ENCODE measurements around the gene GZMM. TPM values are rescaled to one million over a fixed set of nuclear protein-coding genes. Genes with fewer than 3 reads are reported as not detected.

Gene GZMM
- total and polyA plus RNA-seq, 2 of the 13 experiments (the other 11 are each of a cell fraction or from before 2014, with no cell fraction given), result 0.07 TPM; not detected in 1

DNA sequence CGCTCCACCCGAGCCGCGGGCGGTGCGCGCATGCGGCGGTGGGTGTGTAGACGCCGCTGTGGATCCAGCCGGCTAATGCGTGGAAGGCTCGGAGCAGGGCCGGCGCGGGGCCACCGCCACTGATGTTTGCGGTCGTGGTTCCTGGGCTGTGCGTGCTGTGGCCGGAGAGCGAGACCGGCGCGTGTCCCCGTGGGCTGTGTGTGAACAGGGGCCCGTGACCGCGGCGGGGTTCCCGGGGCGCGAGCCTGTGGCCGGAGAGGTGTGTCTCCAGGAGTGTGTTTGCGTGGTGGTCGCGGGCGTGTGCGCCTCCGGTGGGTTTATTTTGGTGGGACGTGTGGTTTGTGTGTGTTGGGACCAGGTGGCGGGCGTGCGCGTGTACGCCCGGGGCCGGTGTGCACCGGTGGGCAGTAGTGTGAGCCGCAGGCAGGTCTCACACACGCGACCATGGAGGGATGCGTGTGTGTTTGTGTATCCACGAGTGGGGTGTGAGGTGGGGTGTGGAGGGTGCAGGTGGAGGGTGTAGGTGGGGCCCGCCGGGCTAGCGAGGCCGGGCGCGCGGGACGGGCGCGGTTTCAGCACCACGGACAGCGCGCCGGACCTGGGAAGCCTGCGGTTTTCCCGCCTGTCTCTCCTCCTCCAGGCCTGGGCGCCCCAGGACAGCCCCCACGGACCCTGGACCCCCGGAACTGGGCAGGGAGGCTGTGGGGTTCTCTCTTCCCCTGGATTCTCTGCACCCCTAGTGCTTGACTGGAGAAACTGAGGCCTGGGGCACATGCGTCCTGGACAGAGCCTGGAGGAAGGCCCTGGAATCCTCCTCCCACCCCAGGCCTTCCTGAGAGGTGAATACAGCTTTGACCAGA is 47.5 kb downstream of the GZMM start (continued):
- TF ChIP-seq, protein P1, sequence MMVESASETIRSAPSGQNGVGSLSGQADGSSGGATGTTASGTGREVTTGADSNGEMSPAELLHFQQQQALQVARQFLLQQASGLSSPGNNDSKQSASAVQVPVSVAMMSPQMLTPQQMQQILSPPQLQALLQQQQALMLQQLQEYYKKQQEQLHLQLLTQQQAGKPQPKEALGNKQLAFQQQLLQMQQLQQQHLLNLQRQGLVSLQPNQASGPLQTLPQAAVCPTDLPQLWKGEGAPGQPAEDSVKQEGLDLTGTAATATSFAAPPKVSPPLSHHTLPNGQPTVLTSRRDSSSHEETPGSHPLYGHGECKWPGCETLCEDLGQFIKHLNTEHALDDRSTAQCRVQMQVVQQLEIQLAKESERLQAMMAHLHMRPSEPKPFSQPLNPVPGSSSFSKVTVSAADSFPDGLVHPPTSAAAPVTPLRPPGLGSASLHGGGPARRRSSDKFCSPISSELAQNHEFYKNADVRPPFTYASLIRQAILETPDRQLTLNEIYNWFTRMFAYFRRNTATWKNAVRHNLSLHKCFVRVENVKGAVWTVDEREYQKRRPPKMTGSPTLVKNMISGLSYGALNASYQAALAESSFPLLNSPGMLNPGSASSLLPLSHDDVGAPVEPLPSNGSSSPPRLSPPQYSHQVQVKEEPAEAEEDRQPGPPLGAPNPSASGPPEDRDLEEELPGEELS (CRISPR knock-in tag; IDR thresholded peaks at IDR 0.05), result 0 out of 2 replicates have a peak, but pooled peaks have one; percentile 13
- peak; percentile 26; the same call in 1 of the 2 replicates for TF ChIP-seq BCL3 (CRISPR knock-in tag; IDR thresholded peaks at IDR 0.05)
- no peak for TF ChIP-seq ZFP1 (CRISPR knock-in tag; IDR thresholded peaks at IDR 0.05)
- no peak for TF ChIP-seq ARNTL (CRISPR knock-in tag; IDR thresholded peaks at IDR 0.05)
- no peak for TF ChIP-seq PRPF4 (IDR thresholded peaks at IDR 0.05; ENCODE audit: low read depth, low read length, poor library complexity, severe bottlenecking)
- no peak for TF ChIP-seq ZFP36L1 (CRISPR knock-in tag; IDR thresholded peaks at IDR 0.05)
- no peak for TF ChIP-seq TCF12 (IDR thresholded peaks at IDR 0.05)
- TF ChIP-seq TCF12 (CRISPR knock-in tag; IDR thresholded peaks at IDR 0.05), result no peak
- no peak for TF ChIP-seq U2AF2 (IDR thresholded peaks at IDR 0.05; ENCODE audit: low read depth, low read length)
- TF ChIP-seq ZBTB42 (CRISPR knock-in tag; IDR thresholded peaks at IDR 0.05), result no peak
- TF ChIP-seq MEIS2 (CRISPR knock-in tag; IDR thresholded peaks at IDR 0.05), result peak; percentile 91
- TF ChIP-seq, protein P2, sequence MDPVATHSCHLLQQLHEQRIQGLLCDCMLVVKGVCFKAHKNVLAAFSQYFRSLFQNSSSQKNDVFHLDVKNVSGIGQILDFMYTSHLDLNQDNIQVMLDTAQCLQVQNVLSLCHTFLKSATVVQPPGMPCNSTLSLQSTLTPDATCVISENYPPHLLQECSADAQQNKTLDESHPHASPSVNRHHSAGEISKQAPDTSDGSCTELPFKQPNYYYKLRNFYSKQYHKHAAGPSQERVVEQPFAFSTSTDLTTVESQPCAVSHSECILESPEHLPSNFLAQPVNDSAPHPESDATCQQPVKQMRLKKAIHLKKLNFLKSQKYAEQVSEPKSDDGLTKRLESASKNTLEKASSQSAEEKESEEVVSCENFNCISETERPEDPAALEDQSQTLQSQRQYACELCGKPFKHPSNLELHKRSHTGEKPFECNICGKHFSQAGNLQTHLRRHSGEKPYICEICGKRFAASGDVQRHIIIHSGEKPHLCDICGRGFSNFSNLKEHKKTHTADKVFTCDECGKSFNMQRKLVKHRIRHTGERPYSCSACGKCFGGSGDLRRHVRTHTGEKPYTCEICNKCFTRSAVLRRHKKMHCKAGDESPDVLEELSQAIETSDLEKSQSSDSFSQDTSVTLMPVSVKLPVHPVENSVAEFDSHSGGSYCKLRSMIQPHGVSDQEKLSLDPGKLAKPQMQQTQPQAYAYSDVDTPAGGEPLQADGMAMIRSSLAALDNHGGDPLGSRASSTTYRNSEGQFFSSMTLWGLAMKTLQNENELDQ (CRISPR knock-in tag; IDR thresholded peaks at IDR 0.05; ENCODE audit: borderline replicate concordance), result no peak
- no peak for TF ChIP-seq TIGD3 (CRISPR knock-in tag; IDR thresholded peaks at IDR 0.05; ENCODE audit: borderline replicate concordance)
- TF ChIP-seq SNAPC4 (CRISPR knock-in tag; IDR thresholded peaks at IDR 0.05), result no peak
- peak; percentile 58; the same call in 1 of the 2 replicates for TF ChIP-seq ZNF589 (CRISPR knock-in tag; conservative IDR thresholded peaks at IDR 0.05)
- TF ChIP-seq NR2F1 (CRISPR knock-in tag; IDR thresholded peaks at IDR 0.05), result no peak

All from HepG2 (cell line).